Measurements from ENCODE around the gene USP15. TPM values are rescaled to one million over a fixed set of nuclear protein-coding genes. Genes with fewer than 3 reads are reported as not detected.

The USP15 gene
- total and polyA plus RNA-seq, 12 donors, result 26.7 to 76.0 (median 61.9) TPM

DNA sequence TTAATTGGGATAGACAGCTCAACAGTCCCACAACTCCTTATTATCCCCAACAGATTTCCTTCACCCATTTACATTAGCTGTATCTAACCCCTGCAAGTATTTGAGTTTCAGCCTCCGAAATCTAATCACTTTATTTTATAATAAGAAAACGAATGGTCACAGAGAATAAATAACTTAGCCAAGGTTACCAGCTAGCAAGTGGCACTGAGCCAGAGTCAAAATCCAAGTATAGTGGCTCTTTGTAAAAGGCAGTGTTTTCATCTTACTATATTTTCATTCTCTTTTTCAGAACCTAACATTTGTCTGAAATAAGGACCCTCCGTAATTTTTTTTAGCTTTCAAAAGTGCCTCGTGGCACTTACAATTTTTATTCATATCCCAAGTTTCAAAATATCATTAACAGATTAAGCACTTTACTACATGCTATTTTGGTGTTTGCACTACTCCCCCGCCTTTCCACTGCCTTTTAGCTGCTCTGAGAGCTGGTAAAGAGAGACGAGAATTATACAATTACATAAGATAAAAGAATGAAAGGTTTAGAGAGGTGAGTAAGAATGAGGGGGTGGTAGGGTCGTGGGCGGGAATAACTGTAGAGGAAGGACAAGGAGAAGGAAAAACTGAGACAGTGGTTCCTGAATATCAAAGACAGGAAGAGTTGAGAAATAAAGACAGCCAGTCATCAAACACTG lies 3.7 kb upstream of the USP15 start:
- TF ChIP-seq CTCF (IDR thresholded peaks at IDR 0.05), result no peak
- Histone ChIP-seq H3K27me3 (no peaks in the 10 kb centered on the region), H3K9me3 (no peaks in the 10 kb centered on the region), H3K4me3 (peak overlapping the region in 5 of 10 donors; percentile 9 to 19 (median 14)), H3K36me3 (no peaks in the 10 kb centered on the region), H3K4me1 (peaks cover 0 to 48% (median 18%) of the 10 kb centered on the region in 9 donors), H3K27ac (peak overlapping the region in 8 of 10 donors; percentile 10 to 64 (median 42))
- DNase-seq, result no peak
- intact Hi-C loops (cut with DNase I), result no loop called here
- ATAC-seq, result no peak
- 30 to 46% methylated on average over 8 of the region's 8 CpGs for WGBS, 2 donors

DNA sequence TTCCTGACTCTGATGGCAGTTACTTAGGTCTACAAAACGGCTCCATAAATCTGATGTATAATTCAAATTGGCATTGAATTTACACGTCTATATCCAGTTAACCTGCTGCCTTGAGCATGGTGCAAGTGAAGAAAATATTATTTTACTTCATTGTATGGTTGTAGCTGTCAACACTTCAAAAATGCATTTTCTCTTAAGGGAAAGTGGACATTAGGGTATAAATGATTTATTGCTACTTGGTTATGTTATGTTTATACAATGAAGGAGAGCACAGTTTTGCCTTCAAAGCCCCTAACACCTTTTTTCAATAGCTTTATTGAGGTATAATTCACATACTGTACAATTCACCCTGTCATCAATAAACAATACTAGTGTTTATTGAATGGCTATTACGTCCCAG lies 2.0 kb upstream of the USP15 start:
- H3K36me3 ChIP-seq, result no peaks in the 10 kb centered on the region
- H3K4me1 ChIP-seq, result peaks cover 0 to 56% (median 34%) of the 10 kb centered on the region in 9 donors
- DNase-seq (no peak), ATAC-seq (no peak)
- TF ChIP-seq CTCF (IDR thresholded peaks at IDR 0.05), result no peak
- H3K27ac ChIP-seq, result peak overlapping the region in 1 of 10 donors; percentile 98
- H3K4me3 ChIP-seq, result peak overlapping the region in 1 of 10 donors; percentile 88
- intact Hi-C loops (cut with DNase I), result no loop called here
- WGBS, 2 donors, result 93 to 94% methylated on average over 3 of the region's 3 CpGs
- H3K27me3 ChIP-seq, result no peaks in the 10 kb centered on the region
- H3K9me3 ChIP-seq, result no peaks in the 10 kb centered on the region

GRCh38 chr12:62258941-62259630 lies 1.1 kb upstream of the USP15 start:
- DNase-seq (no peak), ATAC-seq (peak in 2 of 8 donors; percentile 19 to 20)
- Histone ChIP-seq H3K27me3 (no peaks in the 10 kb centered on the region), H3K27ac (peak overlapping the region; percentile 80 to 98 (median 93)), H3K4me1 (peaks cover 0 to 65% (median 40%) of the 10 kb centered on the region in 9 donors), H3K4me3 (peak overlapping the region; percentile 72 to 99 (median 92)), H3K9me3 (no peaks in the 10 kb centered on the region), H3K36me3 (no peaks in the 10 kb centered on the region)
- no peak for TF ChIP-seq CTCF (IDR thresholded peaks at IDR 0.05)
- WGBS, 2 donors, result 43% methylated on average over 10 of the region's 10 CpGs
- intact Hi-C loops (cut with DNase I), result no loop called here

DNA sequence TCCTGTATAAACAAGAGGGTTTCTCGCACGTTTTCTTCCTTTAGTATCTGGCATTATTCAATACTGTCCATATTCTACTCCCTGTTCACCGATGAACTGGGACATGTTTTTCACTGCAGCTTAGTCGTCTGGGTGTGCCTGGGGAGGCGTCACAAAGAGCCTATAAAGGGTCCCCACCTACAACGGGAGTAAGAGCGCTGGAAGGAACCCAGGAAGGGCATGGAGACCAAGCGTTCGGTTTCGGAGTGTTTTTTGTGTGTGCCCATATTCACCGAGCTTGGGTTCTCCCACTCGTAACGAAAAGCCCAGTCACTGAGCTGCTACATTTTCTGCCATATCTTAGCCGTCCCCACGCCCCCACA lies 592 bp upstream of the USP15 start:
- ATAC-seq, result peak; percentile 16 to 68 (median 49)
- intact Hi-C loops (cut with DNase I), result no loop called here
- Histone ChIP-seq H3K36me3 (no peaks in the 10 kb centered on the region), H3K27me3 (no peaks in the 10 kb centered on the region), H3K27ac (peak overlapping the region; percentile 80 to 98 (median 93)), H3K4me3 (peak overlapping the region; percentile 72 to 99 (median 92)), H3K9me3 (no peaks in the 10 kb centered on the region), H3K4me1 (peaks cover 0 to 70% (median 42%) of the 10 kb centered on the region in 9 donors)
- WGBS, 2 donors, result 1% methylated on average over 15 of the region's 15 CpGs
- TF ChIP-seq CTCF (IDR thresholded peaks at IDR 0.05), result no peak
- no peak for DNase-seq
